Liver (tissue), 3 donors: ENCODE results near the gene STAP2.

Experiments used
- ATF3 ChIP-seq: IDR thresholded peaks from 2 replicates; pipeline ENCODE4 v1.6.1; 2016; ENCODE audit warnings: antibody characterized with exemption
- CTCF ChIP-seq: fragments of 150-350 bp; IDR thresholded peaks from 2 replicates; pipeline ENCODE4 v1.5.1; 2017; ENCODE audit warnings: improper control_type of control experiment, low read depth, low read length; ENCODE audit not compliant: missing input control
- GABPA ChIP-seq, 2 donors: IDR thresholded peaks in 1 of 2; conservative IDR thresholded peaks in 1 of 2; 2 replicates each; pipeline ENCODE4 v1.6.1; 2016; ENCODE audit warnings: antibody characterized with exemption in 2 of 2, mild to moderate bottlenecking in 1 of 2, moderate library complexity in 1 of 2
- MAX ChIP-seq: IDR thresholded peaks from 2 replicates; pipeline ENCODE4 v1.6.1; 2016; ENCODE audit warnings: antibody characterized with exemption
- NR2F2 ChIP-seq: IDR thresholded peaks from 2 replicates; pipeline ENCODE4 v1.6.1; 2016; ENCODE audit warnings: antibody characterized with exemption
- RAD21 ChIP-seq, 2 donors: IDR thresholded peaks; 2 replicates each; pipeline ENCODE4 v1.6.1; 2016; ENCODE audit warnings: antibody characterized with exemption in 2 of 2, mild to moderate bottlenecking in 2 of 2
- REST ChIP-seq: IDR thresholded peaks from 2 replicates; pipeline ENCODE4 v1.6.1; 2016; ENCODE audit warnings: antibody characterized with exemption, mild to moderate bottlenecking
- RXRA ChIP-seq, 2 donors: IDR thresholded peaks; 2 replicates each; pipeline ENCODE4 v1.6.1; 2017 to 2018; ENCODE audit warnings: antibody characterized with exemption in 2 of 2, mild to moderate bottlenecking in 1 of 2
- TAF1 ChIP-seq: conservative IDR thresholded peaks from 2 replicates; pipeline ENCODE4 v1.6.1; 2016; ENCODE audit warnings: antibody characterized with exemption, mild to moderate bottlenecking
- YY1 ChIP-seq: IDR thresholded peaks from 2 replicates; pipeline ENCODE4 v1.6.1; 2016; ENCODE audit warnings: antibody characterized with exemption, mild to moderate bottlenecking
- ZBTB33 ChIP-seq: IDR thresholded peaks from 2 replicates; pipeline ENCODE4 v1.6.1; 2016; ENCODE audit warnings: antibody characterized with exemption
- donor health status: healthy.
- donor health status: healthy.

GRCh38 chr19:4278010-4278409, 60.6 kb downstream of the STAP2 start:
- TF ChIP-seq CTCF (no peak), YY1 (no peak), REST (no peak), NR2F2 (no peak), MAX (no peak), RAD21 (IDR thresholded peaks at IDR 0.05) (no peak), RXRA (IDR thresholded peaks at IDR 0.05) (no peak), GABPA (IDR thresholded peaks at IDR 0.05 in 1 of 2, conservative IDR thresholded peaks at IDR 0.05 in 1 of 2) (no peak), ATF3 (no peak), ZBTB33 (no peak), TAF1 (no peak)
